ENCODE measurements around the gene CNGB1.
"Not testable (repeated sequence)": the region's sequence is repeated elsewhere in the genome, so short reads cannot be mapped to it uniquely, and the experiment has no call there.

Gene CNGB1

DNA sequence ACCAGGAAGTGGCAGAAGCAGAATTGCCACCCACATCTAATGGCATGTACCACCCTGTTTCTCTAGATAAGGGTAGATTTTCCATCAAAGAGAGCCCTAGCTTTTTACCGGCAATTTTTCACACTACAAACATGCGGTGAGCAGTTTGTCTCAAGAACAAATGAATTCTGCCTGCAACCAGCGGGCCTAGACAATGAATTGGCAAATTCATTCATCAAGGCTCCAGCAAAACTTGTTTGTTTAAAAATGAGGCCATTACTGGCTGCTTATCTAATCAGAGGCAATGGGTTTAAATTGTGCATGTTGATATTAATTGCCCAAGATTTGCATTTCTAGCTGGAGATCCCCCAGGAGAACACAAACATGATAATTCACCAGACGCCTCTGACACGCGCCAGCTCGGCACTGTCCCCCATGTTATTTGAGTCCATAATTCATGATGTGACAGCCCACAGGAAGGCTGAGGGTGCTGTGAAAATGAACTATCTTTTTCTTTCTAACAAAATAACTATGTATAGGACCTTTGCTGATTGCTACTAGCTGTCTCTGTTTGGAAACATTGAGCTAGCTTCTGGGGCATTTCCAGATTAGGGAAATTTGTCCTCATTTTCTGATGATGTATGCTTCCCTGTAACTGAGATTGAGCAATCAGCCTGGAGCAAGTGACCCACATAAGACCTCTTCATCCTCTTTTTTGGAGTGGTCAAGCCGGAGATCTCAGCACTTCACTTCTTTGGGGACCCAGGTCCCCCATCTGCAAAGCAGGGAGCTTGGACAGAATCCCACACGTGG is 80.8 kb downstream of the CNGB1 start:
- peaks cover 56% of the 10 kb centered on the region for H3K27me3 Mint-ChIP-seq
- H3K27ac Mint-ChIP-seq = no peak overlapping the region
- no peaks in the 10 kb centered on the region for H3K9me3 Mint-ChIP-seq
- ATAC-seq (no peak), DNase-seq (no peak)
- H3K4me1 Mint-ChIP-seq = peaks cover 19% of the 10 kb centered on the region
- no peak overlapping the region for H3K4me3 Mint-ChIP-seq

GRCh38 chr16:57889522-57889921 is 81.4 kb downstream of the CNGB1 start:
- DNase-seq (no peak), ATAC-seq (no peak)
- no peaks in the 10 kb centered on the region for H3K9me3 Mint-ChIP-seq
- no peak overlapping the region for H3K27ac Mint-ChIP-seq
- H3K4me3 Mint-ChIP-seq = no peak overlapping the region
- peaks cover 14% of the 10 kb centered on the region for H3K4me1 Mint-ChIP-seq
- H3K27me3 Mint-ChIP-seq = peaks cover 62% of the 10 kb centered on the region

DNA sequence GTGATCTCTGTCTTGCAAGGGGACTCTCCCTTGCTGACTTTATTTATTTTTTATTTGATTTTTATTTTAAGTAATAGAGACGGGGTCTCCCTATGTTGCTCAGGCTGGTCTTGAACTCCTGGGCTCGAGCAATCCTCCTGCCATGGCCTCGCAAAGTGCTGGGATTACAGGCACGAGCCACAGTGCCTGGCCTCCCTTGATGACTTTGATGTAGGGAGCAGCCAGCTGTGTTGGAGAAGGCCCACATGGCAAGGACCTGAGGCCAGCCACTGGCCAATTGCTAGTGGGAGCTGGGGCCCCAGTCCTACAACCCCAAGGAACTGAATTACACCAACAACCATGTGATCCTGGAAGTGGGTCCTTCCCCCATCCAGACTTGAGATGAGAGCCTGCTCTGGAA is 81.8 kb downstream of the CNGB1 start:
- ATAC-seq (no peak), DNase-seq (no peak)
- Mint-ChIP-seq H3K4me3 (no peak overlapping the region), H3K4me1 (peaks cover 10% of the 10 kb centered on the region), H3K9me3 (no peaks in the 10 kb centered on the region), H3K27ac (no peak overlapping the region), H3K27me3 (peaks cover 63% of the 10 kb centered on the region)

- peaks cover 66% of the 10 kb centered on the region for H3K27me3 Mint-ChIP-seq
- no peak overlapping the region for H3K4me3 Mint-ChIP-seq
- ATAC-seq (no peak), DNase-seq (no peak)
- H3K9me3 Mint-ChIP-seq = no peaks in the 10 kb centered on the region
- peaks cover 6% of the 10 kb centered on the region for H3K4me1 Mint-ChIP-seq
- peak overlapping the region in 1 of 2 donors; percentile 54 for H3K27ac Mint-ChIP-seq
These were observed 82.8 kb downstream of the CNGB1 start for GRCh38 chr16:57888128-57888527.

GRCh38 chr16:57887711-57888110 is 83.2 kb downstream of the CNGB1 start:
- no peaks in the 10 kb centered on the region for H3K9me3 Mint-ChIP-seq
- H3K4me3 Mint-ChIP-seq = no peak overlapping the region
- peaks cover 3% of the 10 kb centered on the region for H3K4me1 Mint-ChIP-seq
- ATAC-seq = no peak
- H3K27ac Mint-ChIP-seq = peak overlapping the region in 1 of 2 donors; percentile 32
- H3K27me3 Mint-ChIP-seq = peaks cover 66% of the 10 kb centered on the region
- no peak for DNase-seq

DNA sequence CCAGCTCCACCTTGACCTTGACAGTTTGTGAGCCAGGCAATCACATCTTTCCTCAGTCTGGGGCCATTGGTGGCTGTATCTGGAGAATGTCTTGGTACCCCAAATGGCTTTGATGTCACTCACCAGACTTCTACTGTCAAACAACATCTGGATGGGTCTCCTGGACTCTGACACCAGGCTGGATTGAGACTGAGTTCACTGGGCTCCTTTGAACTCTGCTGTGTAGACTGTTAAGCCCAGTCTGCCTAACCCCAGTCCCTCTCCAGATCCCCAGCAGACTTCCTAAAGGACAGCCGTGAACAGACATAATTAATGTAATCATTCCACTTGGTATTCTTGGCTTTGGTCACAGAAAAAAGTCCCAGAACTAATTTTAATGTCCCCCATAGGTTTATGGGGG is 84.5 kb downstream of the CNGB1 start:
- DNase-seq (no peak), ATAC-seq (no peak)
- Mint-ChIP-seq H3K27ac (no peak overlapping the region), H3K4me1 (no peaks in the 10 kb centered on the region), H3K9me3 (no peaks in the 10 kb centered on the region), H3K27me3 (peaks cover 59% of the 10 kb centered on the region), H3K4me3 (no peak overlapping the region)

GRCh38 chr16:57884655-57885133 is 86.2 kb downstream of the CNGB1 start:
- Mint-ChIP-seq H3K27me3 (peaks cover 59% of the 10 kb centered on the region), H3K4me1 (no peaks in the 10 kb centered on the region), H3K9me3 (no peaks in the 10 kb centered on the region), H3K27ac (no peak overlapping the region), H3K4me3 (no peak overlapping the region)
- no peak for ATAC-seq
- no peak for DNase-seq

- Mint-ChIP-seq H3K27me3 (peaks cover 59% of the 10 kb centered on the region), H3K27ac (no peak overlapping the region), H3K9me3 (no peaks in the 10 kb centered on the region), H3K4me1 (no peaks in the 10 kb centered on the region), H3K4me3 (no peak overlapping the region)
- ATAC-seq (no peak), DNase-seq (no peak)
These were observed 86.8 kb downstream of the CNGB1 start for GRCh38 chr16:57883953-57884654.

GRCh38 chr16:57883480-57883879 is 87.4 kb downstream of the CNGB1 start:
- DNase-seq (no peak), ATAC-seq (no peak)
- H3K9me3 Mint-ChIP-seq = no peaks in the 10 kb centered on the region
- peaks cover 55% of the 10 kb centered on the region for H3K27me3 Mint-ChIP-seq
- no peaks in the 10 kb centered on the region for H3K4me1 Mint-ChIP-seq
- no peak overlapping the region for H3K27ac Mint-ChIP-seq
- no peak overlapping the region for H3K4me3 Mint-ChIP-seq

GRCh38 chr16:57882792-57883191 is 88.1 kb downstream of the CNGB1 start:
- H3K4me3 Mint-ChIP-seq = no peak overlapping the region
- H3K27ac Mint-ChIP-seq = no peak overlapping the region
- DNase-seq (no peak), ATAC-seq (no peak)
- no peaks in the 10 kb centered on the region for H3K4me1 Mint-ChIP-seq
- peaks cover 48% of the 10 kb centered on the region for H3K27me3 Mint-ChIP-seq
- no peaks in the 10 kb centered on the region for H3K9me3 Mint-ChIP-seq

GRCh38 chr16:57882206-57882605 is 88.7 kb downstream of the CNGB1 start:
- peaks cover 43% of the 10 kb centered on the region for H3K27me3 Mint-ChIP-seq
- H3K27ac Mint-ChIP-seq = no peak overlapping the region
- no peaks in the 10 kb centered on the region for H3K9me3 Mint-ChIP-seq
- no peak for DNase-seq
- H3K4me1 Mint-ChIP-seq = no peaks in the 10 kb centered on the region
- no peak for ATAC-seq
- no peak overlapping the region for H3K4me3 Mint-ChIP-seq

GRCh38 chr16:57878586-57878985 is 92.3 kb downstream of the CNGB1 start:
- H3K27ac Mint-ChIP-seq = no peak overlapping the region
- no peaks in the 10 kb centered on the region for H3K9me3 Mint-ChIP-seq
- peaks cover 11% of the 10 kb centered on the region for H3K27me3 Mint-ChIP-seq
- ATAC-seq (no peak), DNase-seq (no peak)
- no peaks in the 10 kb centered on the region for H3K4me1 Mint-ChIP-seq
- H3K4me3 Mint-ChIP-seq = no peak overlapping the region

DNA sequence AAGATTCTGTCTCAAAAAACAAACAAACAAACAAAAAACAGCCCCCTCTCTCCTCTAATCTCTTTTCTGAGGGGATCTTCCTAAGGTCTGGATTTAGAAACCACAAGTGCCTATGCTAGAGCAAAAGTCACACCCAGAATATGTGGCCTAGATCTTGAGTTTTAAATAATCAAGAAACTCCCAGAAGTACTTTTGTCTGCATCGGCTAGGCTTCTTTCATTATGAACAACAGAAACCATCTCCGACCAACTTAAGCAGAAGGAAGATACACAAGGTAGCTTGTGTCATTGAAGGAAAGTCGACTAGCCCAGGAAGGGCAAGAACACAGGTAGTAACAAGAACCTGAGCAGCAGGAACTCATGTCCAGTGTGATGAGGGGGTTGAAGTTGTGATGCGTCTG is 94.7 kb downstream of the CNGB1 start:
- no peak for DNase-seq

DNA sequence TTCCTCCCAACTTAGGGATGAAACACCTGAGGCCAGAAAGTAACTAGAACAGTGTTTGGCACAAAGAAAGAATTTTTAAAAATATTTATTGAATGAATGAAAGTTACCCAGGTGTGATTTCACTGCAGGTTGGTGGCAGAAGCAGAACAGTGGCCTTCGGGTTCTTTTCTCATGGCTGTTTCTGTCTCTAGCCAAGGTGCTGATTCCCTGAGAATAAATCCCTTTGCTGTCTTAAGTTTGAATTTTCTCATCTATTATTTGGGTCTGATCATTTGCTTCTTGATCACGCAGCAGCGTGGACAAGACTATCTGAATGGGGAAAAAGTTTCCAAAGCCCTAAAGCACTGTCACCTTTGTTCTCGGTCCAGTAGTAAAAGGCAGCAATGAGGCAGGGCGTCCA is 95.6 kb downstream of the CNGB1 start:
- H3K27me3 Mint-ChIP-seq = no peaks in the 10 kb centered on the region
- no peak overlapping the region for H3K27ac Mint-ChIP-seq
- DNase-seq (no peak), ATAC-seq (no peak)
- H3K4me1 Mint-ChIP-seq = peaks cover 7% of the 10 kb centered on the region
- no peak overlapping the region for H3K4me3 Mint-ChIP-seq
- no peaks in the 10 kb centered on the region for H3K9me3 Mint-ChIP-seq

More for the DNA sequence above, 94.7 kb downstream of the CNGB1 start:
- Mint-ChIP-seq H3K9me3 (no peaks in the 10 kb centered on the region), H3K27me3 (no peaks in the 10 kb centered on the region), H3K4me1 (peaks cover 7% of the 10 kb centered on the region), H3K4me3 (no peak overlapping the region), H3K27ac (peak overlapping the region in 1 of 2 donors; percentile 57)
- ATAC-seq = no peak

DNA sequence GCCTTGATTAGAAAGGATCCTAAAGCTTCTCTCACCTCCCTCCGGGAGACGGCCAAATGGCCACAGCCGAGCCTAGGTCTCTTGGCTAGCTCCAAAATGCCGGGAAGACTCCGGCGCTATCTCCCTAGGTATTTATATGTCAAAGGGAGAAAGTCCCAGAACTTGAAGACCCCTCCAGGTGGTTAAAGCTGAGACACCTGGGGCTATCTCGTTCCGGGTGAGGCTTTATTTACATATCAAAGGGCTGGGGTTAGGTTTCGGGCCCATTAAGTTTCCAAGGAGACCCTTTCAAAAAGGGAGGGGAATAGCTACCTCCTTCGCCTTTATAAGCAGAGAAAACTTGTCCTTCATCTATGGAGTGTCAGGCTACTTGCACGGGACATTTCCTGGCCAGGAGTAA is 97.7 kb downstream of the CNGB1 start:
- DNase-seq = no peak
- no peak overlapping the region for H3K4me3 Mint-ChIP-seq
- H3K9me3 Mint-ChIP-seq = no peaks in the 10 kb centered on the region
- no peaks in the 10 kb centered on the region for H3K27me3 Mint-ChIP-seq
- H3K27ac Mint-ChIP-seq = no peak overlapping the region
- peaks cover 7% of the 10 kb centered on the region for H3K4me1 Mint-ChIP-seq
- ATAC-seq = no peak

DNA sequence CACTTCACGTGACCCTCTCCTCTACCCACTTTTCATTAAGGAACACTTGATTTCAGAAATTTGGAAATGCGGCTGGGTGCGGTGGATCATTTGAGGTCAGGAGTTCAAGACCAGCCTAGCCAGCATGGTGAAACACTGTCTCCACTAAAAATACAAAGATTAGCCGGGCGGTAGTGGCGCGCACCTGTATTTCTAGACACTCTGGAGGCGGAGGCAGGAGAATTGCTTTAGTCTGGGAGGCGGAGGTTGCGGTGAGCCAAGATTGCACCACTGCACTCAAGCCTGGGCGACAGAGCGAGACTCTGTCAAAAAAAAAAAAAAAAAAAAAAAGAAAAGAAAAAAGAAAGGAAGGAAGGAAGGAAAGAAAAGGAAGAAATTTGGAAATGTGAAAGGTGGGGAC is 98.2 kb downstream of the CNGB1 start:
- H3K9me3 Mint-ChIP-seq, ATAC-seq, H3K4me1 Mint-ChIP-seq, H3K4me3 Mint-ChIP-seq, H3K27me3 Mint-ChIP-seq, H3K27ac Mint-ChIP-seq, DNase-seq: not testable (repeated sequence)

Measured in stimulated activated naive CD8-positive, alpha-beta T cell treated with anti-CD3 and anti-CD28 coated beads, Interleukin-15, amount 100 ng/mL, for 72 hours (primary cell).